ENCODE results near the gene ATG3.
"Not testable (repeated sequence)": the region's sequence is repeated elsewhere in the genome, so short reads cannot be mapped to it uniquely, and the experiment has no call there.

Gene ATG3

GRCh38 chr3:112497897-112498548, 63.7 kb downstream of the ATG3 start:
- DNase-seq = no peak

- DNase-seq = no peak
Measured at GRCh38 chr3:112496366-112497067, 65.2 kb downstream of the ATG3 start.

GRCh38 chr3:112494448-112494767, 67.4 kb downstream of the ATG3 start:
- DNase-seq = not testable (repeated sequence)

GRCh38 chr3:112492124-112492523, 69.6 kb downstream of the ATG3 start:
- no peak for DNase-seq

GRCh38 chr3:112491373-112491772, 70.4 kb downstream of the ATG3 start:
- DNase-seq = no peak

GRCh38 chr3:112489674-112490479, 71.9 kb downstream of the ATG3 start:
- DNase-seq = no peak

- no peak for DNase-seq
Measured at GRCh38 chr3:112486811-112487505, 74.8 kb downstream of the ATG3 start.

GRCh38 chr3:112484352-112484751, 77.4 kb downstream of the ATG3 start:
- DNase-seq = no peak

GRCh38 chr3:112482675-112483074, 79.1 kb downstream of the ATG3 start:
- no peak for DNase-seq

Data from fibroblast of skin of abdomen (primary cell).